Lung (tissue), 12 donors: ENCODE measurements around the gene CLN3. TPM values are rescaled to one million over a fixed set of nuclear protein-coding genes. Genes with fewer than 3 reads are reported as not detected.

ENCODE experiments used
- ATAC-seq: fragments of 200-7000 bp; cut with Tn5 transposase; one replicate; pipeline ENCODE4 v1.9.1; 2020; ENCODE audit warnings: moderate number of reproducible peaks; ENCODE audit not compliant: insufficient read depth, low FRiP score
- DNase-seq, 3 donors: peaks; one replicate each; pipeline ENCODE4 v3.0.0-alpha.2; 2013 to 2017
- H3K27ac ChIP-seq, 2 donors: one replicate each; pipeline ENCODE4 v1.5.1; 2013; ENCODE audit warnings: mild to moderate bottlenecking in 2 of 2, moderate library complexity in 2 of 2, control low read depth in 1 of 2, inconsistent platforms in 1 of 2, low read depth in 1 of 2, low read length in 1 of 2
- H3K27me3 ChIP-seq, 3 donors: one replicate each; pipeline ENCODE4 v1.5.1; 2013; ENCODE audit warnings: low read length in 2 of 3; ENCODE audit not compliant: control insufficient read depth in 3 of 3, insufficient read depth in 3 of 3
- H3K36me3 ChIP-seq, 4 donors: one replicate each; pipeline ENCODE4 v1.5.1; 2013; ENCODE audit warnings: low read length in 4 of 4, mild to moderate bottlenecking in 1 of 4, moderate library complexity in 1 of 4; ENCODE audit not compliant: control insufficient read depth in 4 of 4, insufficient read depth in 4 of 4
- H3K4me1 ChIP-seq, 5 donors: one replicate each; pipeline ENCODE4 v1.5.1; 2013; ENCODE audit warnings: low read length in 5 of 5, mild to moderate bottlenecking in 2 of 5, moderate library complexity in 1 of 5; ENCODE audit not compliant: control insufficient read depth in 5 of 5, insufficient read depth in 5 of 5
- H3K4me3 ChIP-seq: one replicate; pipeline ENCODE4 v1.5.1; 2013; ENCODE audit warnings: mild to moderate bottlenecking, control low read depth, moderate library complexity
- H3K9ac ChIP-seq, 2 donors: one replicate each; pipeline ENCODE4 v1.5.1; 2013; ENCODE audit warnings: low read length in 2 of 2, control low read depth in 1 of 2; ENCODE audit not compliant: insufficient read depth in 1 of 2
- H3K9me3 ChIP-seq, 4 donors: one replicate each; pipeline ENCODE4 v1.5.1; 2013; ENCODE audit warnings: low read length in 3 of 4, mild to moderate bottlenecking in 1 of 4, moderate library complexity in 1 of 4; ENCODE audit not compliant: control insufficient read depth in 4 of 4, insufficient read depth in 3 of 4
- CTCF ChIP-seq: IDR thresholded peaks from 2 replicates; pipeline ENCODE4 v1.5.1; 2012; ENCODE audit warnings: mild to moderate bottlenecking; ENCODE audit errors: control extremely low read depth, extremely low read depth
- WGBS, 2 donors: extraction: QIAGEN DNeasy Blood & Tissue Kit; methylation state at CpG; one replicate each; pipeline ENCODE4 v1.1.7; 2013; 5-methylcytosine and 5-hydroxymethylcytosine counted together
- polyA plus RNA-seq, 2 donors: library from polyadenylated mRNA; stranded (reverse); fragments of 200-250 nt; gene quantifications; one replicate each; pipeline ENCODE4 v1.2.1, GENCODE V29; 2013
- total RNA-seq, 2 donors: library from RNA; depleted of rRNA in 1 of 2; stranded (reverse); fragments of >200 nt in 1 of 2; gene quantifications; one replicate each; pipeline ENCODE4 v1.2.1, GENCODE V29; 2014 to 2021
- donor health status: control.
- donor health status: control.
- donor health status: Bipolar disorder and iron deficiency.
- donor health status: healthy.
- donor health status: DM: yes; HTN: yes; CAD: no.

The CLN3 gene
- total and polyA plus RNA-seq, 4 donors, result 42.4 to 64.8 (median 56.2) TPM

- H3K4me1 ChIP-seq, result no peaks in the 10 kb centered on the region
- DNase-seq (no peak), ATAC-seq (no peak)
- no peak overlapping the region for H3K4me3 ChIP-seq
- H3K9ac ChIP-seq, result no peak overlapping the region
- no peaks in the 10 kb centered on the region for H3K36me3 ChIP-seq
- no peak for TF ChIP-seq CTCF
- H3K9me3 ChIP-seq, result no peaks in the 10 kb centered on the region
- H3K27ac ChIP-seq, result no peak overlapping the region
- 89 to 95% methylated on average over 7 of the region's 7 CpGs for WGBS, 2 donors
- no peaks in the 10 kb centered on the region for H3K27me3 ChIP-seq
These were observed 22.4 kb upstream of the CLN3 start for GRCh38 chr16:28514246-28514645.

GRCh38 chr16:28513484-28514181, 21.8 kb upstream of the CLN3 start:
- DNase-seq (no peak), ATAC-seq (no peak)
- no peaks in the 10 kb centered on the region for H3K4me1 ChIP-seq
- TF ChIP-seq CTCF, result no peak
- H3K27me3 ChIP-seq, result no peaks in the 10 kb centered on the region
- no peak overlapping the region for H3K27ac ChIP-seq
- no peak overlapping the region for H3K9ac ChIP-seq
- no peak overlapping the region for H3K4me3 ChIP-seq
- H3K36me3 ChIP-seq, result no peaks in the 10 kb centered on the region
- 85 to 87% methylated on average over 12 of the region's 12 CpGs for WGBS, 2 donors
- no peaks in the 10 kb centered on the region for H3K9me3 ChIP-seq

- no peak overlapping the region for H3K4me3 ChIP-seq
- no peaks in the 10 kb centered on the region for H3K36me3 ChIP-seq
- no peaks in the 10 kb centered on the region for H3K27me3 ChIP-seq
- H3K9ac ChIP-seq, result no peak overlapping the region
- no peak for ATAC-seq
- WGBS, 2 donors, result 88 to 89% methylated on average over 21 of the region's 21 CpGs
- H3K27ac ChIP-seq, result no peak overlapping the region
- TF ChIP-seq CTCF, result no peak
- H3K9me3 ChIP-seq, result no peaks in the 10 kb centered on the region
- H3K4me1 ChIP-seq, result peaks cover 0 to 3% (median 0%) of the 10 kb centered on the region in 5 donors
- DNase-seq, result no peak
These were observed 20.2 kb upstream of the CLN3 start for GRCh38 chr16:28511801-28512789.
